ENCODE data around the gene RFT1.

GRCh38 chr3:53160660-53161449 lies 30.6 kb upstream of the RFT1 start, which contains the start of gene PRKCD:
- TF ChIP-seq ZFP36 (IDR thresholded peaks at IDR 0.05; ENCODE audit: borderline replicate concordance, low read depth, low read length, partially characterized antibody) (no peak), ZBTB26 (CRISPR knock-in tag; IDR thresholded peaks at IDR 0.05; ENCODE audit: borderline replicate concordance) (no peak), TCF7 (IDR thresholded peaks at IDR 0.05; ENCODE audit: low read depth) (no peak), RFX5 (IDR thresholded peaks at IDR 0.05; ENCODE audit: low read depth, low read length) (no peak), EP300 (IDR thresholded peaks at IDR 0.05; ENCODE audit: low read depth in 2 of 2, low read length in 2 of 2) (no peak), EP300 (CRISPR knock-in tag; IDR thresholded peaks at IDR 0.05; ENCODE audit: borderline replicate concordance) (no peak), POLR2A (IDR thresholded peaks at IDR 0.05; ENCODE audit: insufficient read depth in 1 of 2, low read depth in 2 of 2, low read length in 2 of 2) (0 out of 4 replicates have a peak, but pooled peaks of 1 of the 2 experiments have one; percentile 35), CREB1 (IDR thresholded peaks at IDR 0.05) (no peak), CREB1 (CRISPR knock-in tag; IDR thresholded peaks at IDR 0.05) (no peak), CTCF (CRISPR knock-in tag; IDR thresholded peaks at IDR 0.05) (peak; percentile 27; the same call in 1 of the 2 replicates), TRIM24 (CRISPR knock-in tag; IDR thresholded peaks at IDR 0.05) (no peak), NKX3-1 (CRISPR knock-in tag; IDR thresholded peaks at IDR 0.05) (no peak), ZKSCAN8 (CRISPR knock-in tag; IDR thresholded peaks at IDR 0.05; ENCODE audit: borderline replicate concordance) (no peak), FOXP1 (IDR thresholded peaks at IDR 0.05) (no peak), FOXP1 (CRISPR knock-in tag; IDR thresholded peaks at IDR 0.05) (no peak), PLSCR1 (CRISPR knock-in tag; IDR thresholded peaks at IDR 0.05; ENCODE audit: borderline replicate concordance) (no peak), ZNF891 (CRISPR knock-in tag; IDR thresholded peaks at IDR 0.05) (peak; percentile 70; the same call in 1 of the 2 replicates)
